Skeletal muscle tissue (tissue), 5 donors: ENCODE data around the gene CPM. TPM values are rescaled to one million over a fixed set of nuclear protein-coding genes. Genes with fewer than 3 reads are reported as not detected.
"Not testable (repeated sequence)": the region's sequence is repeated elsewhere in the genome, so short reads cannot be mapped to it uniquely, and the experiment has no call there.

Experiments used
- H3K27ac ChIP-seq: one replicate; pipeline ENCODE4 v1.7.0; 2013; ENCODE audit warnings: mild to moderate bottlenecking, low read depth, low read length, inconsistent platforms
- H3K27me3 ChIP-seq, 3 donors: one replicate each; pipeline ENCODE4 v1.7.0; 2013; ENCODE audit warnings: low read length in 3 of 3; ENCODE audit not compliant: control insufficient read depth in 3 of 3, insufficient read depth in 3 of 3
- H3K36me3 ChIP-seq, 3 donors: one replicate each; pipeline ENCODE4 v1.7.0; 2013; ENCODE audit warnings: low read length in 3 of 3; ENCODE audit not compliant: control insufficient read depth in 3 of 3, insufficient read depth in 3 of 3
- H3K4me1 ChIP-seq, 3 donors: one replicate each; pipeline ENCODE4 v1.7.0; 2013; ENCODE audit warnings: low read length in 3 of 3, mild to moderate bottlenecking in 3 of 3; ENCODE audit not compliant: control insufficient read depth in 3 of 3, insufficient read depth in 3 of 3
- H3K4me3 ChIP-seq, 3 donors: one replicate each; pipeline ENCODE4 v1.7.0; 2013; ENCODE audit warnings: low read length in 3 of 3
- H3K9ac ChIP-seq, 3 donors: one replicate each; pipeline ENCODE4 v1.7.0; 2013; ENCODE audit warnings: low read length in 3 of 3, mild to moderate bottlenecking in 3 of 3, moderate library complexity in 2 of 3, low read depth in 1 of 3
- H3K9me3 ChIP-seq, 3 donors: one replicate each; pipeline ENCODE4 v1.7.0; 2013; ENCODE audit warnings: low read length in 3 of 3; ENCODE audit not compliant: control insufficient read depth in 3 of 3
- small RNA-seq: library from RNA; depleted of rRNA; stranded (forward); fragments of <200 nt; gene quantifications from one replicate; pipeline ENCODE3, GENCODE V24; 2014
- total RNA-seq: library from RNA; depleted of rRNA; stranded (reverse); fragments of >200 nt; gene quantifications from one replicate; pipeline ENCODE4 v1.2.3, GENCODE V29; 2014
- donor health status: Osteomylitis.

Gene CPM
- total RNA-seq, 1 donor from 2014 or later = 2.1 TPM

DNA sequence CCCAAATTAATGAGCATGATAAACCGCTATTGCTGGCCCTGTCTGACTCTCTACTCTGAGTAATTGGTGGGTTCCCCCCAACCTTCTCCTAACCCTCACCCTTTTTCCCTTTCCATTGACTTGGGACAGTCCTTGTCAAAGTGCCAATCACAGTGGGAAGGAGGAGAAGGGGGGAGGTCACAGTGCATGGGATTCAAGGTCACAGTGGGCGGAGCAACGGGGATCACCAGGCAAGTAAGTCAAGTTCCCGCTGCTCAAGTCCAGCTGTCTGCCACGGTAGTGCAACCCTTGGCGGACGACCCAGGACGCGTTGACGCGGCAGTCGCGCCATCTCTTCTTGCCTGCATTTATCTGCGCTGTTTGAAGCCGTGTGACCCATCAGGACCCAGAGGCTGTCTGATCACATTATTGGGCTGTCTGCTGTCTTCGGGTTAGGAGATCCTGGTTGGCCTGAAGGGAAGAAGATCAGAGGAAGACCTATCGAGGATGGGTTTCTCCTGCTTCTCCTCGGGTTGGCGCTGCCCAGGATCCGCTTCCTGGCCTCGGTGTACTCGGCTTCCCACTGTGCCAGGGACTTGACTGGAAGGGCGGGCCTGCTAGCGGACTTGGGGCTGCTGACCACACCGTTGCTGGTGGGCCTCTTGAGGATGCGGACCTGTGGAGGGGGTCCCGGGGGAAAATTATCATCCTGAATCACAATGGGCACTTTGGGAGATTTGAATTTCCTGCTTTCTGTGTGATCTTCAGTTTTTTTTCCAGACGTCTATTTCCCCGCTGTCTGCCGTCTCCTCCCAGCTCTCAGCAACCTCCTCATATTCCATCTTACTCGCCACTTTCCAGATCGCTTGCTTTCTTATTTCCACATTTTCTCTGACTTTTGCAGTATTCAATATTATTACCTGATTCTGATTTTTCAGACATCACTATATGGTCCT is 128.0 kb downstream of the CPM start:
- Histone ChIP-seq H3K27me3 (no peaks in the 10 kb centered on the region), H3K36me3 (peaks cover 0 to 4% (median 3%) of the 10 kb centered on the region in 3 donors), H3K27ac (no peak overlapping the region), H3K9me3 (no peaks in the 10 kb centered on the region), H3K4me1 (peaks cover 3 to 8% (median 7%) of the 10 kb centered on the region in 3 donors), H3K9ac (no peak overlapping the region), H3K4me3 (no peak overlapping the region)

DNA sequence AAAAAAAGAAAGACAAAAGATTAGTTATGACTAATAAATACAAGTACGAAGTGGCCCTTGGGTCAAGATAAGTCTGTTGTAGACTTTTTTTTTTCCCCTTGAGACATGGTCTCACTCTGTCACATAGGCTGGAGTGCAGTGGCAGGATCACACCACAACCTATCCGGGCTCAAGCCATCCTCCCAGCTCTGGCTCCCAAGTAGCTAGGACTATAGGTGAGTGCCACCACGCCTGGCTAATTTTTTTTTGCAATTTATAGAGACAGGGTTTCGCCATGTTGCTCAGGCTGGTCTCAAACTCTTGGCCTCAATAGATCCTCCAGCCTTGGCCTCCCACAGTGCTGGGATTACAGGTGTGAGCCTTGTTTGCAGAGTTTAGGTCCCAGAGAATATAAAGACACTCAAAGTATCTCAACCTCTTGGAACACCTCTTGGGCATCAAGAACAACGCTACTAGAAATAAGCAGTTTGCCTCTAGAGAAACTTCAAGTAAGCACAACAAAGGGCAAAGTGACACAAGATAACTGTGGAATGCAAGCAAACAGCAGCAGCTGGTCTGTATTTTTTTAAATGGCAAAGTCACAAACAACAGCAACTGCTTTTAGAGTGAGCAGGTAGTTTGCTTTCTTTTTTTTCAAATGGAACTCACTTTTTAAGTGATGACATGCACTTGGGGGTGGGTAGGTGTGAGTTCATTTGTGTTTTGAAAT is 128.9 kb downstream of the CPM start:
- H3K36me3 ChIP-seq = no peaks in the 10 kb centered on the region

DNA sequence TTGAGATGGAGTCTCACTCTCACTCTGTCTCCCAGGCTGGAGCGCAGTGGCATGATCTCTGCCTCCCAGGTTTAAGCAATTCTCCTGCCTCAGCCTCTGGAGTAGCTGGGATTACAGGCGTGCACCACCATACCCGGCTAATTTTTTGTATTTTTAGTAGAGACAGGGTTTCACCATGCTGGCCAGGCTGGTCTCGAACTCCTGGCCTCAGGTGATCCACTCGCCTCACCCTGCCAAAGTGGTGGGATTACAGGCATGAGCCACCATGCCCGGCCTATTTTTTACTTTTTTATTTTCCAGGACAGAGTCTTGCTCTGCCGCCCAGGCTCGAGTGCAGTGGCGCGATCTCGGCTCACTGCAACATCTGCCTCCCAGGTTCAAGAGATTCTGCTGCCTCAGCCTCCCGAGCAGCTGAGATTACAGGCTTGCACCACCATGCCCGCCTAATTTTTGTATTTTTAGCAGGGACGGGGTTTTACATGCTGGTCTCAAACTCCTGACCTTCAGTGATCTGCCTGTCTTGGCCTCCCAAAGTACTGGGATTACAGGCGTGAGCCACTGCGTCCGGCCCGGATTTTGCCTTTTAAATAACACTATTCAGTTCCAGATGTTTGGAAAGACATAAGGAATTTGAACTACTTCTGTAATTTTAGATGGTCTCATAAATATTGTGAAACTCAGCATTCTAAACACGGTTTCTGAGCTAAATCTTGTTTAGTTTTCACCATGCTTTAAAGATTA is 129.9 kb downstream of the CPM start:
- not testable (repeated sequence) for H3K27ac ChIP-seq, H3K4me3 ChIP-seq, H3K9me3 ChIP-seq, H3K36me3 ChIP-seq, H3K9ac ChIP-seq, H3K27me3 ChIP-seq, H3K4me1 ChIP-seq

More for the DNA sequence above, 128.9 kb downstream of the CPM start:
- Histone ChIP-seq H3K27ac (no peak overlapping the region), H3K9ac (no peak overlapping the region), H3K4me1 (peaks cover 3 to 7% (median 6%) of the 10 kb centered on the region in 3 donors), H3K27me3 (no peaks in the 10 kb centered on the region), H3K4me3 (no peak overlapping the region), H3K9me3 (no peaks in the 10 kb centered on the region)

DNA sequence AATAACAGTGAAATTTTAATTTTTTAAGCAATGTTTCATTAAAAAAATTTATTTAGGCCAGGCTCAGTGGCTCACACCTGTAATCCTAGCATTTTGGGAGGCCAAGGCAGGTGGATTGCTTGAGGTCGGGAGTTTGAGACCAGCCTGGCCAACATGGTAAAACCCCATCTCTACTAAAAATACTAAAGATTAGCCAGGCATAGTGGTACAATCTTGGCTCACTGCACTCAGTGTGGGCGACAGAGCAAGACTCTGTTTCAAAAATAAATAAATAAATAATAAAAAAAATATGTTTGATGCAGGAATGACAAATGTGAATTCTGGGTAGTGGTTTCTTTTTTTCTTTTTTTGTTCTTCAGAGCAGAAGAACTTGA is 130.6 kb downstream of the CPM start:
- not testable (repeated sequence) for H3K9me3 ChIP-seq, H3K27me3 ChIP-seq, H3K4me3 ChIP-seq, H3K9ac ChIP-seq, H3K36me3 ChIP-seq, H3K4me1 ChIP-seq, H3K27ac ChIP-seq

Small RNAs within 50 kb of the gene (small RNA-seq; reads per million reads assigned to genes)
- gene AC025423.5 = not detected
- not detected for gene RNU7-4P

Other genes starting within 250 kb of the CPM start
- gene NUP107, start 246.2 kb downstream of the CPM start, total RNA-seq = 42.8 TPM
- gene SLC35E3, start 187.0 kb downstream of the CPM start, total RNA-seq = 4.7 TPM
- gene MDM2, start 125.0 kb downstream of the CPM start, total RNA-seq = 85.1 TPM